Spleen (tissue), 11 donors: ENCODE data around the gene ENSA. TPM values are rescaled to one million over a fixed set of nuclear protein-coding genes. Genes with fewer than 3 reads are reported as not detected.
"Not testable (repeated sequence)": the region's sequence is repeated elsewhere in the genome, so short reads cannot be mapped to it uniquely, and the experiment has no call there.

ENCODE experiments used
- DNase-seq: peaks from one replicate; pipeline ENCODE4 v3.0.0-alpha.2; 2020
- H3K27ac ChIP-seq, 8 donors: fragments of 200-600 bp; sonication (generic) in 7 of 8; 1 replicate in 4 of 8; 2 replicates in 4 of 8; pipeline versions ENCODE4 v1.5.0 to v1.8.0; 2016 to 2021; ENCODE audit warnings: inconsistent platforms in 4 of 8, mild to moderate bottlenecking in 4 of 8, moderate library complexity in 1 of 8
- H3K27me3 ChIP-seq, 7 donors: fragments of 200-600 bp; sonication (generic) in 6 of 7; replicated peaks in 1 of 7; 1 replicate in 4 of 7; 2 replicates in 3 of 7; pipeline versions ENCODE4 v1.5.0 to v1.8.0; 2016 to 2021; ENCODE audit warnings: inconsistent platforms in 3 of 7, mild to moderate bottlenecking in 1 of 7
- H3K36me3 ChIP-seq, 6 donors: fragments of 200-600 bp; sonication (generic) in 5 of 6; 1 replicate in 4 of 6; 2 replicates in 2 of 6; pipeline versions ENCODE4 v1.5.0 to v1.8.0; 2016 to 2021; ENCODE audit warnings: inconsistent platforms in 2 of 6
- H3K4me1 ChIP-seq, 6 donors: fragments of 200-600 bp; sonication (generic) in 5 of 6; 1 replicate in 3 of 6; 2 replicates in 3 of 6; pipeline versions ENCODE4 v1.5.0 to v1.8.0; 2016 to 2021; ENCODE audit warnings: inconsistent platforms in 3 of 6
- H3K4me3 ChIP-seq, 8 donors: fragments of 200-600 bp; sonication (generic) in 7 of 8; 1 replicate in 4 of 8; 2 replicates in 4 of 8; pipeline versions ENCODE4 v1.5.0 to v1.8.0; 2016 to 2021; ENCODE audit warnings: inconsistent platforms in 4 of 8, mild to moderate bottlenecking in 4 of 8, moderate library complexity in 2 of 8
- H3K9me3 ChIP-seq, 8 donors: fragments of 200-600 bp; sonication (generic) in 7 of 8; 1 replicate in 4 of 8; 2 replicates in 4 of 8; pipeline versions ENCODE4 v1.5.0 to v1.8.0; 2016 to 2021; ENCODE audit warnings: inconsistent platforms in 4 of 8
- POLR2A ChIP-seq, 3 donors: fragments of 450-650 bp; IDR thresholded peaks; one replicate each; pipeline ENCODE4 v1.5.1; 2017; ENCODE audit warnings: antibody characterized with exemption in 3 of 3, mild to moderate bottlenecking in 1 of 3
- POLR2AphosphoS5 ChIP-seq, 3 donors: sonication (generic); formaldehyde crosslinking; IDR thresholded peaks; one replicate each; pipeline ENCODE4 v1.5.1; 2017; ENCODE audit warnings: antibody characterized with exemption in 3 of 3
- WGBS, 5 donors: extraction: QIAGEN DNeasy Blood & Tissue Kit in 3 of 5; methylation state at CpG; one replicate each; pipeline versions ENCODE4 v1.1.5 to v1.1.7; 2013 to 2018; 5-methylcytosine and 5-hydroxymethylcytosine counted together
- intact Hi-C: fragments of 100-400 bp; cut with DNase I; formaldehyde crosslinking; loops from one replicate; pipeline ENCODE4 v1.15.0; 2023; ENCODE audit warnings: low total_unique reads
- polyA plus RNA-seq, 3 donors: library from polyadenylated mRNA; stranded (reverse); fragments of 200-250 nt; gene quantifications; one replicate each; pipeline ENCODE4 v1.2.1, GENCODE V29; 2013
- total RNA-seq, 7 donors: library from RNA; depleted of rRNA in 3 of 7; stranded (reverse); fragments of >200 nt in 3 of 7; fragmentation: NEBNext Ultra II Directional in 4 of 7; extraction: Animal tissue kit (Norgen Biotek cat#: 25700) in 4 of 7; gene quantifications; one replicate each; pipeline versions ENCODE4 v1.1.0 to v1.2.1, GENCODE V29; 2016 to 2021
- TF ChIP-seq, protein P1 (sequence below), 11 experiments: fragments of 200-600 bp in 7 of 11; fragments of 450-650 bp in 4 of 11; sonication (generic) in 4 of 11; IDR thresholded peaks in 8 of 11; conservative IDR thresholded peaks in 3 of 11; 1 replicate in 7 of 11; 2 replicates in 4 of 11; pipeline versions ENCODE4 v1.4.0 to v1.8.0; 2016 to 2021; ENCODE audit warnings: antibody characterized with exemption in 11 of 11, inconsistent platforms in 4 of 11, mild to moderate bottlenecking in 1 of 11
- donor health status: healthy with polysubstance abuse.
- donor health status: DM: no; HTN: no; CAD: no; lungs with moderate emphysema.
- donor health status: DM: no; HTN: no; CAD: no.
- donor health status: Bipolar disorder and iron deficiency.
- donor health status: healthy.
- donor health status: DM: no; HTN: no; CAD: no.
- donor health status: DM: yes; HTN: yes; CAD: no.

Gene ENSA
- total and polyA plus RNA-seq, 10 donors, result 96.3 to 153 (median 126) TPM

- 70 to 81% (median 79%) methylated on average over 3 of the region's 3 CpGs for WGBS, 5 donors
These were observed 17.4 kb downstream of the ENSA start for GRCh38 chr1:150612014-150612345.

DNA sequence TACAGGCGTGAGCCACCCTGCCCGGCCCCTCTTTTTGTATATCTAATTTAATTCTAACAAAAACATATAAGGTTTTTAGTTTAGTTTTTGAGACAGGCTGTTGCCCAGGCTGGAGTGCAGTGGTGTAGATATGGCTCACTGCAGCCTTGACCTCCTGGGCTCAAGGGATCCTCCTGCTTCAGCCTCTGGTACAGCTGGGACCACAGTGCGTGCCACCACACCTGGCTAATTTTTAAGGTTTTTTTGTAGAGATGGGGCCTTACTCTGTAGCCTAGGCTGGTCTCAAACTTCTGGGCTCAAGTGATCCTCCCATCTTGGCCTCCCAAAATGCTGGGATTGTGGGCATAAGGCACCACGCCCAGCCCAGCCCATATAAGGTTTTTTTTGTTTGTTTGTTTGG is 18.8 kb downstream of the ENSA start:
- H3K4me1 ChIP-seq, result peaks cover 25 to 74% (median 60%) of the 10 kb centered on the region in 6 donors
- intact Hi-C loops, result no loop called here
- no peaks in the 10 kb centered on the region for H3K27me3 ChIP-seq
- H3K4me3 ChIP-seq, result peak overlapping the region in 1 of 8 donors; percentile 59
- H3K9me3 ChIP-seq, result no peaks in the 10 kb centered on the region
- no peak for DNase-seq
- TF ChIP-seq, protein P1, sequence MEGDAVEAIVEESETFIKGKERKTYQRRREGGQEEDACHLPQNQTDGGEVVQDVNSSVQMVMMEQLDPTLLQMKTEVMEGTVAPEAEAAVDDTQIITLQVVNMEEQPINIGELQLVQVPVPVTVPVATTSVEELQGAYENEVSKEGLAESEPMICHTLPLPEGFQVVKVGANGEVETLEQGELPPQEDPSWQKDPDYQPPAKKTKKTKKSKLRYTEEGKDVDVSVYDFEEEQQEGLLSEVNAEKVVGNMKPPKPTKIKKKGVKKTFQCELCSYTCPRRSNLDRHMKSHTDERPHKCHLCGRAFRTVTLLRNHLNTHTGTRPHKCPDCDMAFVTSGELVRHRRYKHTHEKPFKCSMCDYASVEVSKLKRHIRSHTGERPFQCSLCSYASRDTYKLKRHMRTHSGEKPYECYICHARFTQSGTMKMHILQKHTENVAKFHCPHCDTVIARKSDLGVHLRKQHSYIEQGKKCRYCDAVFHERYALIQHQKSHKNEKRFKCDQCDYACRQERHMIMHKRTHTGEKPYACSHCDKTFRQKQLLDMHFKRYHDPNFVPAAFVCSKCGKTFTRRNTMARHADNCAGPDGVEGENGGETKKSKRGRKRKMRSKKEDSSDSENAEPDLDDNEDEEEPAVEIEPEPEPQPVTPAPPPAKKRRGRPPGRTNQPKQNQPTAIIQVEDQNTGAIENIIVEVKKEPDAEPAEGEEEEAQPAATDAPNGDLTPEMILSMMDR (IDR thresholded peaks at IDR 0.05 in 8 of 11, conservative IDR thresholded peaks at IDR 0.05 in 3 of 11), result no peak
- TF ChIP-seq POLR2A (IDR thresholded peaks at IDR 0.05) (no peak), POLR2AphosphoS5 (IDR thresholded peaks at IDR 0.05) (no peak)
- peak overlapping the region; percentile 61 to 97 (median 90) for H3K27ac ChIP-seq
- peaks cover 0 to 14% (median 2%) of the 10 kb centered on the region in 6 donors for H3K36me3 ChIP-seq
- WGBS, 5 donors, result 88 to 95% (median 93%) methylated on average over 4 of the region's 4 CpGs

More at GRCh38 chr1:150612014-150612345, 17.4 kb downstream of the ENSA start:
- DNase-seq, result no peak
- H3K4me3 ChIP-seq, result peak overlapping the region in 1 of 8 donors; percentile 59
- H3K9me3 ChIP-seq, result no peaks in the 10 kb centered on the region
- no peaks in the 10 kb centered on the region for H3K27me3 ChIP-seq
- peak overlapping the region; percentile 61 to 97 (median 90) for H3K27ac ChIP-seq
- H3K36me3 ChIP-seq, result peaks cover 0 to 28% (median 8%) of the 10 kb centered on the region in 6 donors
- intact Hi-C loops, result no loop called here
- TF ChIP-seq POLR2AphosphoS5 (IDR thresholded peaks at IDR 0.05), result no peak
- TF ChIP-seq POLR2A (IDR thresholded peaks at IDR 0.05), result no peak
- TF ChIP-seq, protein P1 (IDR thresholded peaks at IDR 0.05 in 8 of 11, conservative IDR thresholded peaks at IDR 0.05 in 3 of 11), result no peak
- H3K4me1 ChIP-seq, result peaks cover 25 to 83% (median 66%) of the 10 kb centered on the region in 6 donors

DNA sequence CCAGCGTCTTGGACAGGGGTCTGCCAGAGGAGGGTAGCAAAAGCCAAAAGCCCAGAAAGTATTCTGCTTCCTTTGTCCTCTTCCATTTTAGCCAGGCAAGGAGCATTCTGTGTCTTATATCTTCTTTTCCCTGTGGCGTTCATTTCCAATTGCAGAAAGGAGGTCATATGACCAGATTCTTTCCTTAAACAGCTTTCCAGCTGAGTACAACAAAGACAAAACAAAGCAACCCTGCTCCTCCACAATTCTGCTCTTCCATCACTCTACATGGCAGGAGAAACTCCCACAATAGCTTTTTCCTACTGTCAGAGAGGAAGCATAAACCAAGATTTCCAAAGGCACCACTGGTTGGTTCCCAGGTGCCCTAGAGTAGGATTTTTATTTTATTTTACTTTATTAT is 19.7 kb downstream of the ENSA start:
- WGBS, 5 donors, result 74 to 88% (median 81%) methylated on average over 2 of the region's 2 CpGs
- no peak for DNase-seq
- H3K27ac ChIP-seq, result peak overlapping the region in 6 of 8 donors; percentile 87 to 97 (median 92)
- TF ChIP-seq, protein P1 (IDR thresholded peaks at IDR 0.05 in 8 of 11, conservative IDR thresholded peaks at IDR 0.05 in 3 of 11), result no peak
- TF ChIP-seq POLR2A (IDR thresholded peaks at IDR 0.05) (no peak), POLR2AphosphoS5 (IDR thresholded peaks at IDR 0.05) (no peak)
- peaks cover 0 to 9% (median 0%) of the 10 kb centered on the region in 6 donors for H3K36me3 ChIP-seq
- peaks cover 25 to 74% (median 56%) of the 10 kb centered on the region in 6 donors for H3K4me1 ChIP-seq
- no peaks in the 10 kb centered on the region for H3K27me3 ChIP-seq
- intact Hi-C loops, result no loop called here
- H3K9me3 ChIP-seq, result no peaks in the 10 kb centered on the region
- H3K4me3 ChIP-seq, result no peak overlapping the region

DNA sequence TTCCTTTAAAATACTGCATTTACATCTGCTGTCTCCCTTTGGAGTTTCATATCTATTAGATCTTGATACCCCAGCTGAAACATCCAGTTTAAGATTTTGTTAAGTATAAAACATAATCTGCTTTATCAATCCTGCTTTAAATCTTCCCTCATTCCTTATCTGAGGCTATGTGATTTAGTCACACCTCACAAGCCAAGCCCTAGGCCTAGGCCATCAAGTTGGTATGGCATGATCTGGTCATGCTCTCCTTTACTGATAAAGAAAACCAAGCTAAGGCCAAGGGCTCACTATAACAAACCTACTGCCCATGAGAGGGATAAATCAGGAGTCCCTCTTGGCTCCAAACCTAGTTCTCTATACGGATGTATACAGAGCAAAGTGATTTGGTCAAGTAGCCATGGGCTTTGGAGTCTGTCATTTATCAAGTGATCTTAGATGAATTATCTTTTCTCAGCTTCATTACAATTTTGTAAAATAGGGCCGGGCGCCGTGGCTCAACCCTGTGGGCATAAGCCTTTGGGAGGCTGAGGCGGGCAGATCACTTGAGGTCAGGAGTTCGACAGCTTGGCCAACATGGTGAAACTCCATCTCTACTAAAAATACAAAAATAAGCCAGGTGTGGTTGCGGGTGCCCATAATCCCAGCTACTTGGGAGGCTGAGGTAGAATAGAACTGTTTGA is 22.8 kb downstream of the ENSA start:
- intact Hi-C loops, result no loop called here
- DNase-seq, result no peak
- Histone ChIP-seq H3K9me3 (no peaks in the 10 kb centered on the region), H3K4me3 (no peak overlapping the region), H3K36me3 (peaks cover 0 to 9% (median 0%) of the 10 kb centered on the region in 6 donors), H3K27me3 (no peaks in the 10 kb centered on the region), H3K4me1 (peaks cover 4 to 51% (median 28%) of the 10 kb centered on the region in 6 donors), H3K27ac (peak overlapping the region in 2 of 8 donors; percentile 2 to 84)
- TF ChIP-seq POLR2A (IDR thresholded peaks at IDR 0.05) (no peak), POLR2AphosphoS5 (IDR thresholded peaks at IDR 0.05) (no peak)
- TF ChIP-seq, protein P1 (IDR thresholded peaks at IDR 0.05 in 8 of 11, conservative IDR thresholded peaks at IDR 0.05 in 3 of 11), result no peak
- 95 to 100% (median 97%) methylated on average over 7 of the region's 7 CpGs for WGBS, 5 donors

DNA sequence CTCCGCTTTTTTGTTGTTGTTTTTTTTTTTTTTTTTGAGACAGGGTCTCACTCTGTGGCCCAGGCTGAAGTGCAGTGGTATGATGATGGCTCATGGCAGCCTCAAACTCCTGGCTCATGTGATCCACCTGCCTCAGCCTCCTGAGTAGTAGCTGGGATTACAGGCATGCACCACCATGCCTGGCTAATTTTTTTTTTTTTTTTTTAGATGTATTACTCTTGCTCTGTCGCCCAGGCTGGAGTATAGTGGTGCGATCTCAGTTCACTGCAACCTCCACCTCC is 24.0 kb downstream of the ENSA start:
- WGBS, 5 donors, result 92 to 100% (median 99%) methylated on average over 3 of the region's 3 CpGs
- DNase-seq, H3K4me3 ChIP-seq, intact Hi-C loops, H3K9me3 ChIP-seq, H3K27me3 ChIP-seq: not testable (repeated sequence)
- Histone ChIP-seq H3K27ac (peak overlapping the region in 3 of 8 donors; percentile 81 to 84 (median 83)), H3K36me3 (peaks cover 0 to 15% (median 3%) of the 10 kb centered on the region in 6 donors), H3K4me1 (peaks cover 0 to 43% (median 16%) of the 10 kb centered on the region in 6 donors)
